Osteocyte (in vitro differentiated cells): Measurements from ENCODE around the gene BIVM. TPM values are rescaled to one million over a fixed set of nuclear protein-coding genes. Genes with fewer than 3 reads are reported as not detected.
A peak's percentile ranks its signal among the peaks of the same experiment; 100 is the strongest.

Source experiments
- DNase-seq: peaks from one replicate; pipeline ENCODE4 v3.0.0; 2021; ENCODE audit warnings: mixed read lengths; ENCODE audit not compliant: unreplicated experiment; ENCODE audit errors: extremely low spot score
- H3K27ac Mint-ChIP-seq: one replicate; pipeline ENCODE4 v1.8.0; 2021; ENCODE audit warnings: mild to moderate bottlenecking, mixed read lengths; ENCODE audit not compliant: unreplicated experiment
- H3K27me3 Mint-ChIP-seq: one replicate; pipeline ENCODE4 v1.8.0; 2021; ENCODE audit warnings: mixed read lengths; ENCODE audit not compliant: unreplicated experiment
- H3K36me3 Mint-ChIP-seq: one replicate; pipeline ENCODE4 v1.8.0; 2021; ENCODE audit warnings: mixed read lengths; ENCODE audit not compliant: unreplicated experiment
- H3K4me1 Mint-ChIP-seq: one replicate; pipeline ENCODE4 v1.8.0; 2021; ENCODE audit warnings: mixed read lengths; ENCODE audit not compliant: unreplicated experiment
- H3K4me3 Mint-ChIP-seq: one replicate; pipeline ENCODE4 v1.8.0; 2021; ENCODE audit warnings: mild to moderate bottlenecking, moderate library complexity, mixed read lengths; ENCODE audit not compliant: unreplicated experiment
- H3K9me3 Mint-ChIP-seq: one replicate; pipeline ENCODE4 v1.8.0; 2021; ENCODE audit warnings: mixed read lengths; ENCODE audit not compliant: unreplicated experiment
- total RNA-seq: library from RNA; stranded (reverse); gene quantifications from 2 replicates; pipeline ENCODE4 v1.2.1, GENCODE V29; 2021
- TF ChIP-seq, protein P1 (sequence below): fragments of 200-600 bp; sonication (generic); IDR thresholded peaks from 2 replicates; pipeline ENCODE4 v1.5.0; 2021; ENCODE audit warnings: antibody characterized with exemption, mild to moderate bottlenecking, moderate library complexity

The BIVM gene
- total RNA-seq, 1 donor from 2014 or later = 30.7 TPM

DNA sequence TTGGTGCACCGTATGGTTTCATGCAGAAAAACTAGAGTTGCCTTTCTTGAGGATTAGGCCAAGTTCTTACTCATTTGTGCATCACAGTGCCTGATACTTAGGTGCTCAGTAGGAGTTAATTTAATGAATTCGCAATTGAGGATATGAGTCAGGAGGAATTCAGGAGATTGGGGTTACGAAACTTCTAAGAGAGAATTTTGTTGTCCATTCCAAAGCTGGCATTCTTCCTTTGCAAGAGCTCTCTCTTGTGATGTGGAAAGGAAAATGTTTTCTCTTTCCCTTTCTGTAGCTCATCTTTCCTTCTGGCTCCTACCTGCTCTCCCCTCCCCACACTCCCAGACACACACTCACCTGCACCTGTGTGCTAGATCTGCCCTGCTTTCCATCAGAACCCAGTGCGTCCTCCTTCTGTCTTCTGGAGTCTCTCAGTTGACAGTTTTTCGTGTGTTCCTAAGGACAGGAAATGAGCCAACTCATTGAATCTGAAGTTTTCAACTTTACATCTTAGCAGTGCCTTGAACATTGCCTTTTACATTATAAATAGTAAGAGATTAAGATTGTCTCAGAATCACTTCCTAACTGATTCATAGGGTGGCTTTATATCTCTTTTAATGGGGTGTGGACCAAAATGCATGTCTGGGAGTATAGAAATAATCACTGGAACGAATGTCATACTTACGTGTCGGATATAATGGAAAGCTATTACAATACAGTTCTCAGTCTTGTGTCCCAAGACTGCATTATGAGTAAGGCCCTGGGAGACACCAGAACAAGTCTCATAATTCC, 27.2 kb downstream of the BIVM start:
- H3K27ac Mint-ChIP-seq = peak overlapping the region; percentile 71
- peaks cover 13% of the 10 kb centered on the region for H3K4me1 Mint-ChIP-seq
- H3K27me3 Mint-ChIP-seq = no peaks in the 10 kb centered on the region
- peaks cover 6% of the 10 kb centered on the region for H3K9me3 Mint-ChIP-seq
- no peak for DNase-seq
- H3K4me3 Mint-ChIP-seq = no peak overlapping the region
- TF ChIP-seq, protein P1, sequence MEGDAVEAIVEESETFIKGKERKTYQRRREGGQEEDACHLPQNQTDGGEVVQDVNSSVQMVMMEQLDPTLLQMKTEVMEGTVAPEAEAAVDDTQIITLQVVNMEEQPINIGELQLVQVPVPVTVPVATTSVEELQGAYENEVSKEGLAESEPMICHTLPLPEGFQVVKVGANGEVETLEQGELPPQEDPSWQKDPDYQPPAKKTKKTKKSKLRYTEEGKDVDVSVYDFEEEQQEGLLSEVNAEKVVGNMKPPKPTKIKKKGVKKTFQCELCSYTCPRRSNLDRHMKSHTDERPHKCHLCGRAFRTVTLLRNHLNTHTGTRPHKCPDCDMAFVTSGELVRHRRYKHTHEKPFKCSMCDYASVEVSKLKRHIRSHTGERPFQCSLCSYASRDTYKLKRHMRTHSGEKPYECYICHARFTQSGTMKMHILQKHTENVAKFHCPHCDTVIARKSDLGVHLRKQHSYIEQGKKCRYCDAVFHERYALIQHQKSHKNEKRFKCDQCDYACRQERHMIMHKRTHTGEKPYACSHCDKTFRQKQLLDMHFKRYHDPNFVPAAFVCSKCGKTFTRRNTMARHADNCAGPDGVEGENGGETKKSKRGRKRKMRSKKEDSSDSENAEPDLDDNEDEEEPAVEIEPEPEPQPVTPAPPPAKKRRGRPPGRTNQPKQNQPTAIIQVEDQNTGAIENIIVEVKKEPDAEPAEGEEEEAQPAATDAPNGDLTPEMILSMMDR = no peak
- peaks cover 39% of the 10 kb centered on the region for H3K36me3 Mint-ChIP-seq

DNA sequence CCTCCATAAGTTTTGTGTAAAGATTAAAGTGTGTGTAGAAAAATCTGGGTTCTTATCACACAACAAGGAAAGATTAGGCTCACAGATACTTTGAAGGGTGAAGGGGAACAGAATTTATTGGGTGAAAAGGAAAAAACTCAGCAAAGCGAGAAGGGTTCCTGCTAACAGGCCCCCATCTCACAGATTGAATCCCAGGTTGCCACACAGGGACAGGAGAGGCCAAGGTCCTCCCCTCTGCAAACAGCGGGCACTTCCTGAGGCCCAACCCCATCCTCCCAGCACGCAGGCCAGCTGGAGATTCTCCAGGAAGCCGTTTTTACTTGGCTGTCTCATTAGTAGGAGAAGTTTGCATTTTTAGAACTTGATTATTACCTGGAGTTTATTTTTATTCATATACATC, 31.7 kb downstream of the BIVM start:
- no peak for DNase-seq
- no peak overlapping the region for H3K4me3 Mint-ChIP-seq
- H3K27ac Mint-ChIP-seq = peak overlapping the region; percentile 27
- H3K9me3 Mint-ChIP-seq = no peaks in the 10 kb centered on the region
- H3K4me1 Mint-ChIP-seq = peaks cover 10% of the 10 kb centered on the region
- TF ChIP-seq, protein P1 = no peak
- H3K27me3 Mint-ChIP-seq = no peaks in the 10 kb centered on the region
- H3K36me3 Mint-ChIP-seq = peaks cover 28% of the 10 kb centered on the region

DNA sequence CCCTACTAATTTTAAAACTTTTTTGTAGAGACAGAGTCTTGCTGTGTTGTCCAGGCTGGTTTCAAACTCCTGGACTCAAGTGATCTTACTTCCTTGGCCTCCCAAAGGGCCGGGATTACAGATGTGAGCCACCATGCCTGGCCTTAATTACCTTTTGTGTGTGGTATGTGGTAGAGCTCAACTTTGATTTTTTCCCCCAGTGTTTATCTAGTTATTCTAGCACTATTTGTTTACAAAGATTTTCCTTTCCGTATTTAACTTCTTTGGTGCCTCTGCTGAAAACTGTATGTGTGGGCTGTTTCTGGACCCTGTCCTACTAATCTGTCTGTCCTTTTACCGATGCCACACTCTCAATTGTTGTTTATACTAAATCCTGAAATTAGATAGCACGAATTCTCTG, 37.6 kb downstream of the BIVM start:
- H3K4me3 Mint-ChIP-seq = no peak overlapping the region
- H3K4me1 Mint-ChIP-seq = no peaks in the 10 kb centered on the region
- TF ChIP-seq, protein P1 = no peak
- H3K9me3 Mint-ChIP-seq = no peaks in the 10 kb centered on the region
- H3K27ac Mint-ChIP-seq = no peak overlapping the region
- H3K27me3 Mint-ChIP-seq = no peaks in the 10 kb centered on the region
- H3K36me3 Mint-ChIP-seq = peaks cover 28% of the 10 kb centered on the region
- no peak for DNase-seq

DNA sequence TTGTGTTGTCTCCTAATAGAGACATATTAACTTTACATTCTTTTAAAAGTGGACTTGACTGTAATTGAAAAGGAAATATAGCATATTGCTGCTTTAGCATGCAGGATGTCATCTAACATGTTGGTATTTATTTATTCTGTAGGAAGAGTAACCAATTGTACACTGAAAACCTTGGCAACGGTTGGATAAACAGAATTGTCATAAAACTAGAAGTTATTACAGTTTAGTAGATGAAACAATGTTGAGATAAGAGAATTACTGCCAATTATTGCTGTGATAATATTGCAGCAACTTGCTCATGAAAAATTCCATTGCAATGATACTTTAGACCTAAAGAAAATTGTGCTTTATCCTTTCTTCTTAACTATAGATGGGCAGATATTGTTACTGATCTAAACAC, 39.4 kb downstream of the BIVM start:
- no peaks in the 10 kb centered on the region for H3K4me1 Mint-ChIP-seq
- no peaks in the 10 kb centered on the region for H3K27me3 Mint-ChIP-seq
- no peaks in the 10 kb centered on the region for H3K9me3 Mint-ChIP-seq
- H3K27ac Mint-ChIP-seq = no peak overlapping the region
- peaks cover 24% of the 10 kb centered on the region for H3K36me3 Mint-ChIP-seq
- H3K4me3 Mint-ChIP-seq = no peak overlapping the region
- no peak for DNase-seq
- TF ChIP-seq, protein P1 = no peak

DNA sequence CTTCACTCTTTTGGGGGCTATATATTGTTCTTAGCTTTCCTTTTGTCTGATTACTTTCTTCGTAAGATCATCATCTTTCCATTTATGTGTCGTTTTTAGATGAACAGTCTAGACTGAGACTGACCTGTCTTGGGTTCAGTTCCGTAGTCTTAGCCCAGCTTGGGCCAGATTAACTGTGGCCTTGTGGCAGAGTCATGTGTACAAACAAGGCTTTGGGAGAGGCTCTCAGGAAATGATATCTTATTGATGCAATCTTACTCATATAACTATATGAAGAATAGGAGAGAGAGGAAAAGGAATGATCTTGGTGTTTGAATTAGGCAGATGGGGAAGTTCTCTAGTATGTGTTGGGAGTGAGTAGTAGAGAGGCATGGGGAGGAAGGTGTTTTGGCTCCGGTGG, 40.1 kb downstream of the BIVM start:
- Mint-ChIP-seq H3K9me3 (no peaks in the 10 kb centered on the region), H3K27ac (no peak overlapping the region), H3K36me3 (peaks cover 20% of the 10 kb centered on the region), H3K4me1 (no peaks in the 10 kb centered on the region), H3K27me3 (no peaks in the 10 kb centered on the region), H3K4me3 (no peak overlapping the region)
- DNase-seq = no peak
- TF ChIP-seq, protein P1 = no peak
